ENCODE measurements around the gene PNKP.

Gene PNKP

DNA sequence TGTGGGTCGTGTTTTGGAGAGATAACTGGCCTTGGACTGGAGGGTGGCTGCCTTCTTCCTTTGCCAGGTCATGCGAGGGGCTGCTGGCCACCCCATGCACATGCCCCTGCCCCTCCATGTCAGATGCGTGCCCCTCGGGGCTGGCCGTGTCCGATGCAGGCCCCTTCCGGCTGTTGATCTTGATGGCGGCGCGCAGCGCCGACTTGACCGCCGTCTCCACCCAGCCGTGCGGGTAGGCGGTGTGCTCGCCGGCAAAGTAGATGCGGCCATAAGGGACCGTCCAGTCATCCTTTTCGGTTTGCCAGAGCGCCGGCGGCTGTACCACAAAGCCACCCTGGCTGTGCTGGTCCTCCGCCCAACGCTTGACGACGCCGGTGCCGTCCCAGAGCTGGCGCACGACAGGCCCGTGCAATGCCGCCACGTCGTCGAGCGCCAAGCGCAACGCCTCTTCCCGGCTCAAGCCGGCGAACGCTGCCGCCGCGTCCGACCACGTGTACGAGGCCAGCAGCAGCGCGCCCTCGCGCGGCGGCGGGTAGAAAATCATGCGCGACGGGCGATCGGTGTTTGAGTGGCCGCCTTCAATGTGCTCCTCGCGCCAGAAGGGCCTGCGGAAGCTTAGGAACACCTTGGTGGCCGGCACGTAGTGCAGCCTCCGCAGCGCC, 22.4 kb upstream of the PNKP start:
- DNase-seq = no peak

DNA sequence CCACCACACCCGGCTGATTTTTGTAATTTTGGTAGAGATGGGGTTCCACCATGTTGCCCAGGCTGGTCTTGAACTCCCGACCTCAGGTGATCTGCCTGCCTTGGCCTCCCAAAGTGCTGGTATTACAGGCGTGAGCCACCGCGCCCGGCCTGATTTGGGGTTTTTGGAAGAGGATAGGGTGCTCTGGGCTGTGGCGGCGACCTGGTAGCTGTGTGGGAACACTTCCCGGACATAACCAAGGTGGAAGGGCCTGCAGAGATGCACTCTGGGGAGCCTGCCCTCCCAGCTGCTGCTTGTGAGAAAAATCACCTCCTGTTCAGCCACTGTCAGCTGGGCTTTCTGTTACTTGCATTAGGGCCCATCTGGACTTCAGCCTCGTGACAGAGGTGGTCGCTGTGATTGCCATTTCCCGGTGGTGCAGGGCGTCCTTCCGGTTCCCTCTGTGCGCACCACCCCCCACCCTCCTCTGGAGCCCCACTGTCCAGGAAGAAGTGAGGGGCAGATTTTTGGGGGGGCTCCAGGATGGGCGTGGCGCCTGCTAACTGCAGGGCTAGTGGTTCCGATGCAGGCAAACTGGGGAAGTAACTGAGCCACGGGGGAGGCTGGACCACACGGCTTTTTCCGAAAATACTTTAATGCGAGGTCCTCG, 21.8 kb upstream of the PNKP start:
- DNase-seq = no peak

DNA sequence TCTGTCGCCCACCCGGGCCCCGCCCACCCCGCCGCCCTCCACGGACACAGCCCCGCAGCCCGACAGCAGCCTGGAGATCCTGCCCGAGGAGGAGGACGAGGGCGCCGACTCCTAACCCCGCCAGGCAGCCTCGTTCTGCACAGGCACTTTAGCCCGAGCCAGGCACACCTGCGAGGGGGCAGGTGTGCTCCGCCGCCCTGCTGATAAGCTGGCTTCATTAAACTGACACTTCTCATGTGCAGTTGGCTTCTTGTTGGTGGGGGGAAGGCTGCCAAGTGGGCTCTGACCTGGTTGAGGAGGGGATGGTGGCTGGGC, 21.1 kb upstream of the PNKP start:
- DNase-seq = no peak

DNA sequence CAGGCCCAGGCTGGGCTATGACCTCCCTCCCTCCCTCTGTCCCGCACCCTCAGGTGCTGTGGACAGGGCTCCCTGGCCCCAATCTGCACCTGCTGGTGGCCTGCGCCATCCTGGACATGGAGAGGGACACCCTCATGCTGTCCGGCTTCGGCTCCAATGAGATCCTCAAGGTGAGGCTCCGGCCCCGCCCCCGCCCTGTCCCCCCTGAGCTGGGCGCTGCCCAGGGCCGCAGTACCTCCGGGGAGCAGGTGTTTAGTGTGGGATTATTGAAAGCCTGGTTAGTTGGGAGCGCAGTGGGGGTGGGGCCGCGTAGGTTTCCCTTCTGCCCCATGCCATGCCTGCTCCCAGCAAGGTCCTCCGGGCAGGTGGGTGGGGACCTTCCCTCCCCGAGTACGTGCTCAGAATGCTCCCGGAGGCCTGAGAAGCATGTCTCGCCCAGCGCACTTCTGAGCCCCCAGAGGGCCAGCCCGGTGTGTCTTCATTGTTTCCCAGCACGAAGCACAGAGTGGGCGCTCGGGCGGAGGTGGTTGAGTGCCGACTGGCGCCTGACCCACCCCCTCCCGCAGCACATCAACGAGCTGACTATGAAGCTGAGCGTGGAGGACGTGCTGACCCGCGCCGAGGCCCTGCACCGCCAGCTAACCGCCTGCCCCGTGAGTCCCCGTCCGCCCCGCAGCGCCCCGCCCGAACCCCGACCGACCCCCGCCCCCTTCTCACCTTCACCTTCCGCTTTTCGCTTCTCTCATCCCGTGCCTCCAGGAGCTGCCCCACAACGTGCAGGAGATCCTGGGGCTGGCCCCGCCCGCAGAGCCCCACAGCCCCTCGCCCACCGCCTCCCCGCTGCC, 20.5 kb upstream of the PNKP start:
- no peak for DNase-seq

- DNase-seq = no peak
Observed at GRCh38 chr19:49887037-49887664, 19.8 kb upstream of the PNKP start.

DNA sequence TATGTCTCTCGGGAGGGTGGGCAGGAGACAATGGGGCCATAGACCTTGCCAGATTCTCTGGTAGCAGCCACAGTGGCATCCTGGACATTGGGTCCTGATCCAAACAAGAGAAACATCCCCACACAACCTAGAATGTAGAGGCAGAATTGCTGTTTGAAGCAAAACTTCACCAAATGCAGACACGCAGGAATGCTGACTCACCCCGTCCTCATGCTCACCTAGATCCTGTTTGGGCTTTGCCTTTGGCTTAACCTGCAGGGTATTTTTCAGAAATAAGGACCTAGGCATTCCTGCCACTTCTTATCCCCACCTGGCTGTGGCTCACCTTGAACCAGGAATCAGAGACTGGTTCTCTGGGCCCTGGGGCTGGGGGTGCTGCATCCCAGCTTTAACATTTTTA, 17.4 kb upstream of the PNKP start:
- DNase-seq = no peak

DNA sequence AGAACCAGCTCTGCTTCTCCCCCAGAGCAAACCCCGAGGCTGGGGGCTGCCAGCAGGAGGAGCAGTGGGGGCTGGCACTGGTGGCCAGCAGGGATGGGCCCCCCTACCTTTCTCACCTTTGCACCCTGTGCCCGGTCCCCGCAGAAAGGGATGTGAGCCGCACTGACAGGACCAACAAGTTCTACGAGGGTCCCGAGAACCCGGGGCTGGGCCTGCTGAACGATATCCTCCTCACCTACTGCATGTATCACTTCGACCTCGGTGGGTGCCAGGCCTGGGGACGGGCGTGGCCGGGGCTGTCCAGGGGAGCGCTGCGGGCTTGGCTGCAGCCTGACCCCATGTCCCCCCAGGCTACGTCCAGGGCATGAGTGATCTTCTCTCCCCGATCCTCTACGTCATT, 16.7 kb upstream of the PNKP start:
- DNase-seq = no peak

- no peak for DNase-seq
Observed at GRCh38 chr19:49883094-49883493, 15.7 kb upstream of the PNKP start.

GRCh38 chr19:49882643-49883042, 15.3 kb upstream of the PNKP start:
- DNase-seq = no peak

- no peak for DNase-seq
Observed at GRCh38 chr19:49881672-49882394, 14.5 kb upstream of the PNKP start.

GRCh38 chr19:49881186-49881585, 13.8 kb upstream of the PNKP start:
- no peak for DNase-seq

DNA sequence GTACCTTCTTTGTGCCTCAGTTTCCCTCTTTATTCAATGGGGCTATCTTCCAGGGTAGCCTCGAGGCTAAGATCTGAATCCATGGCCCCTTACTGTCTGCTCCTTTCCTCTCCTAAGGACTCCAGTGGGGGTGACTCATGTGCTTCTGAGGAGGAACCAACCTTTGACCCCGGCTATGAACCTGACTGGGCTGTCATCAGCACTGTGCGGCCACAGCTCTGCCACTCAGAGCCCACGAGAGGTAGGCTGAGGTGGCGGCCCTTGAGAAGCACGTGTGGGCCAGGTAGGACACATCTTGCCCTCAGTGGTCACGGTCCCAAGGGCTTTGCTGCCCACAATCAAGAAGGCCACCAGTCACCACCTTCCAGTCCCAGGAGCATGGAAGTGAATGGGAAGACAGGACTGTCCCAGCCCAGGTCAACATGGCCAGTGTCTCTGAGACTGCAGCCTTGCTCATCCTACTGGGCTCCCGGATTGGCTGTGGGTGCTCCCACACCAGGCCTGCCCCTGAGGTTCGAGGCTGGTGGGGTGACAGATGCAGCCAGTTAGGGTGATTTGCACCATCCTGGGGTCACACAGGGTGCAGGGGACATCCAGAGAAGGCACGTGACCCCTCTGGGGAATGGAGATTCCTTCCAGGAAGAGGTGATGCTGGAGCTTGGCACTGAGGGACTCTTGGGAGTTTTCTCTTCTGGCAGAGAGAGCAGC, 12.9 kb upstream of the PNKP start:
- DNase-seq = no peak

DNA sequence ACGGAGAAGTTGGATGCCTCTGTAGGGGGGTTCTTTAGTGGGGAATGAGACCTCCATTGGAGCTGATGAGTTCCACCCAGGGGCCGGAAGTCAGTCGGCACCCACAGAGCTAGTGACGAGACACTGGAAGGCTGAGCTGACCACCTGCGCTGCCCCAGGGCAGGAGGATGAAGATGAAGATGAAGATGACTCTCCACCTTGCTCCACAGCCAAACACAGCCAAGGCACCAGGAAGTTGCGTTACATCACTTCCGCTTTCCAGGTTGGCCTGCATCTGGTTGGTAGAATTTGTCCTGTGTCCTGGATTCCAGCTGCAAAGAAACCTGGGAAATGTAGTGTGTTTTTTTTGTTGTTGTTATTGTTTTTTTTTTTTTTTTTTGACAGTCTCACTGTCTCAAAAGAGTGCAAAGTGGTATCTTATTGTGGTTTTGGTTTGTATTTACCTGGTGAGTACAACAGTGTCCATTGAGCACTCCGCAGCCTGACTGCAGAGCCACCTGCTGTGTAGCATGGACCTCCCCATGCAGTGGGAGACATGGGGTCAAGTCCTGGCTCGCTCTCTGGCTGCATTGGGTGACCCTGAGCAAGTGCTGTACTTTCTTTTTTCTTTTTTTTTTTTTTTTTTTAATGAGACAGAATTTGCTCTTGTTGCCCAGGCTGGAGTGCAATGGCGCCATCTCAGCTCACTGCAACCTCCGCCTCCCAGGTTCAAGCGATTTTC, 12.0 kb upstream of the PNKP start:
- no peak for DNase-seq

- no peak for DNase-seq
Observed at GRCh38 chr19:49878744-49879070, 11.3 kb upstream of the PNKP start.

DNA sequence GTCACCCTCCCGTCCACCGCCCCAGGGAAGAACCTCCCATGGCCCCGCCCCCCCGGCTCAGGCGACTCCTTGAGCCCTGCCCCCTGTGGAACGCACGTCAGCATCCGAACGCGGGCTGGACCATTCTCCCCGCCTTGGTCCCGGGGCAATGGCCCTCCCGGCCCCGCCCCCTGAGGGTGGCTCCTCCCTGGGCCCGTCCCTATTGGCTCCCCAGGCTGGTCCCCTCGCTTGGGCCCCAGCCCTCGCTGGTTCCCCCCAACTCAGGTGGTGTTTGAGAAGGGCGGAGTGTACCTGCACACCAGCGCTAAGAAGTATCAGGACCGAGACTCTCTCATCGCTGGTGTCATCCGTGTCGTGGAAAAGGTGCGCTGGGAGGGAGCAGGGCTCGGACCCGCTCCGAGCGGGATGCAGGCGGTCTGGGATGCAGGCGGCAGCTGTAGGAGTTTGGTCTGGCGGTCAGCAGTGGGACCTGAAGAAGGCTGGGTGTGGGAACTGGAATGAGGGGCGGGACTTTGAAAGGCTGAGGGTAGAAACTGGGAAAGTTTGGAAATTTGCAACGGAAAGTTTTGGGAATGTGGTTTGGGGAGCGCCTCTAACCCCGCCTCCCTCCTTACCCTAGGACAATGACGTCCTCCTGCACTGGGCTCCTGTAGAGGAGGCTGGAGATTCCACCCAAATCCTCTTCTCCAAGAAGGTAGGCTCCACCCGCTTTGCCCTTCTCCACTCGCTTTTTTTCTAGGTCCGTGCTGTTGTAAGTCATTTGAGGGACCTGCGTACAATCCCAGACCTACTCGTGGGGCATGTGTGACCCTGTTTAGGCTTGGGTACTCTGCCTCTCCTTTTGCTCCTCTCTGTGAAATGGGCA, 10.7 kb upstream of the PNKP start:
- peak; percentile 95 for DNase-seq

DNA sequence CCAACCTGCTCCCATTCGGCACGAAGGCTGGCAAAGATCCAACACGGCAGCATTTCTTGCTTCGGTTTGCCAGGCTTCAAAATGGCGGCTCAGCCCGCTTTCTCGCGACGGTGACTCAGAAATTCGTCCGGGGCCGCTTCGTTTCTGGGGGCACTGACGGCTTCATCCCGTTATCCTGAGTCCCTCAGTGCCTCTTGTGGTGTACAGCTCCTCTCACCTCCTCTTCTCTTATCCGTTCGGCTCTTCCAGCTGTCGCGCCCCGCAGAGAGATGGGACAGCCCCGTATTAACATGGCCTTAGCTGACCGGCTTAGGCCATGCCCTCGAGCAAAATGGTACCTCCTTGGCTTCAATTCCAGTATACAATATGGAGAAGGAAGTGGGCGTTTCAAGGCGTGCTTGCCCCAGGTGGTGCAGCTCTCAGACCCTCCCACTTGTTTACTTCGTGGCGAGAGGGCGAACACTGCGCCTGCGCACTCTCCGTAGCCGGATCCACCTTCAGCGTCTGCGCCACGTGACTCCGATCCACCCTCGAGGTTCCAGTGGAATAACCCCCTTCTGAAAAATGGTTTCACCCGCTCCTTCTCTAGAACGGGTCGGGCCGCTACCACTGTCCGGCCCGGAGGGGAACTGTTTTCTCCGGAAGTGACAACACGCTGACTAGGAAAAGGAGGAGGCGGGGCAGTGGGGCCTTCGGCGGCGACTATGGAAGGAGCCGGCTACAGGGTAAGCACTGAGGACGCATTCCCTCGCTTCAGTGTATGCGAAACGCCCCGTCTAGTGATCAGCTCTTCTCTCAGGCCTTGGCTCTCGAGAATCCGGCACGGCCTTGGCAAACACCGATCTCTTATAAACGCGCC, 9.9 kb upstream of the PNKP start, which contains the start of the genes AKT1S1 and TBC1D17:
TSS of gene AKT1S1 (minus strand) at position 336 of the 859 bp plus-strand sequence. CDS start 4,060 bp downstream, outside the sequence.
TSS of gene TBC1D17 (plus strand) at position 683 of the 859 bp plus-strand sequence. CDS start at position 705, 22 bp downstream.
- peak; percentile 96 for DNase-seq

GRCh38 chr19:49876422-49877019, 9.1 kb upstream of the PNKP start:
- no peak for DNase-seq

DNA sequence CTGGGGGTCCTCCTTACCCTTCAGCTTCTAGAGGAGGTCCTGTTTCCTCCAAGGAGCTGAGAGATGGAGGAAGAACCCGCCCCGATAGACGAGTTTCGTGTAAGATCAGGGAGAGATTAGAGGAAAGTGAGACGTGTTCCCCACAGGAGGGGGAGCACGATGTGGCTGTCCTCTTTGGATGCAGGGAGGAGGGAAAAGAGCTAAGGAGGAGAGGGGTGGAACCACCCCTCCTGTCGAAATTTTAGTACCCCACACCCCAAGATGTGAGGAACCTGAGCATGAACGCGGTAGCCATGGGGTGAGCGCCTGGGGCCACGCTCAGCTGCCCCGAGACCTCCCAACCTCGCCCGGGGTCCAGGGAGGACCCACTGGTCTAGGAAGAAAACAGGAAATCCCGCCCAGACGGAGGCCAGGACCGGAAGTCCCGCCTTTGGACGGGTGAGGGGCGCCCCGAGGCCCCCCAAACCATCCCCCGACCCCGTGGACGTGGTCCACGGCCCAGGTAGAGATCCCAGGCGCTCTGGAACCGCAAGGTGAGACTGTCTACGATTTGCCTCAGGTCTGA, 8.6 kb upstream of the PNKP start:
- no peak for DNase-seq

GRCh38 chr19:49875177-49875576, 7.8 kb upstream of the PNKP start:
- DNase-seq = no peak
